ENCODE measurements around the gene SLC17A2. TPM values are rescaled to one million over a fixed set of nuclear protein-coding genes. Genes with fewer than 3 reads are reported as not detected.

The SLC17A2 gene
- total RNA-seq, 1 donor = not detected

DNA sequence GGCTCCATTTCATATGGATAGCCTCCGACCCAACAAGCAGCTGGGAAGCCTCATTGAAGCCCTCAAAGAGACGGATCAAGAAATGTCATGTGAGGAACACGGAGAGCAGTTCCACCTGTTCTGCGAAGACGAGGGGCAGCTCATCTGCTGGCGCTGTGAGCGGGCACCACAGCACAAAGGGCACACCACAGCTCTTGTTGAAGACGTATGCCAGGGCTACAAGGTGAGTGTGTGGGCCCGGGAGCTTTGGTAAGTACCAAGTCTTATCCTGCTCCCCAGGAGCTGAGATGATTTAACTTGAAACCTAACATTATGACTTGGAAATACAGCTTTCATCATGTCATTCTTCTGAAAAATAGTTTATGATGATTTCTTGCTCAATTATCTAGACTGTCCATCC is 36.2 kb upstream of the SLC17A2 start:
- H3K79me2 ChIP-seq (ENCODE audit: insufficient read depth, low read length) = peaks cover 52% of the 10 kb centered on the region
- H2AFZ ChIP-seq (ENCODE audit: low read length) = no peak overlapping the region
- H3K4me1 ChIP-seq (ENCODE audit: insufficient read depth, low read length) = peaks cover 56% of the 10 kb centered on the region
- peaks cover 6% of the 10 kb centered on the region for H4K20me1 ChIP-seq (ENCODE audit: insufficient read depth, low read length)
- H3K4me2 ChIP-seq (ENCODE audit: insufficient read depth, low read length) = no peak overlapping the region
- peaks cover 37% of the 10 kb centered on the region for H3K36me3 ChIP-seq (ENCODE audit: insufficient read depth, low read length)
- H3K9me3 ChIP-seq (ENCODE audit: low read depth, low read length) = no peaks in the 10 kb centered on the region
- H3K27me3 ChIP-seq (ENCODE audit: insufficient read depth, low read length) = no peaks in the 10 kb centered on the region
- no peak for DNase-seq (ENCODE audit: insufficient read length, low spot score, missing footprints)
- H3K4me3 ChIP-seq (ENCODE audit: insufficient read depth, low read length) = no peak overlapping the region
- H3K27ac ChIP-seq (ENCODE audit: low read depth, low read length) = no peak overlapping the region
- TF ChIP-seq, protein P1, sequence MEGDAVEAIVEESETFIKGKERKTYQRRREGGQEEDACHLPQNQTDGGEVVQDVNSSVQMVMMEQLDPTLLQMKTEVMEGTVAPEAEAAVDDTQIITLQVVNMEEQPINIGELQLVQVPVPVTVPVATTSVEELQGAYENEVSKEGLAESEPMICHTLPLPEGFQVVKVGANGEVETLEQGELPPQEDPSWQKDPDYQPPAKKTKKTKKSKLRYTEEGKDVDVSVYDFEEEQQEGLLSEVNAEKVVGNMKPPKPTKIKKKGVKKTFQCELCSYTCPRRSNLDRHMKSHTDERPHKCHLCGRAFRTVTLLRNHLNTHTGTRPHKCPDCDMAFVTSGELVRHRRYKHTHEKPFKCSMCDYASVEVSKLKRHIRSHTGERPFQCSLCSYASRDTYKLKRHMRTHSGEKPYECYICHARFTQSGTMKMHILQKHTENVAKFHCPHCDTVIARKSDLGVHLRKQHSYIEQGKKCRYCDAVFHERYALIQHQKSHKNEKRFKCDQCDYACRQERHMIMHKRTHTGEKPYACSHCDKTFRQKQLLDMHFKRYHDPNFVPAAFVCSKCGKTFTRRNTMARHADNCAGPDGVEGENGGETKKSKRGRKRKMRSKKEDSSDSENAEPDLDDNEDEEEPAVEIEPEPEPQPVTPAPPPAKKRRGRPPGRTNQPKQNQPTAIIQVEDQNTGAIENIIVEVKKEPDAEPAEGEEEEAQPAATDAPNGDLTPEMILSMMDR (IDR thresholded peaks at IDR 0.05; ENCODE audit: extremely low read depth, low read depth, low read length) = no peak

DNA sequence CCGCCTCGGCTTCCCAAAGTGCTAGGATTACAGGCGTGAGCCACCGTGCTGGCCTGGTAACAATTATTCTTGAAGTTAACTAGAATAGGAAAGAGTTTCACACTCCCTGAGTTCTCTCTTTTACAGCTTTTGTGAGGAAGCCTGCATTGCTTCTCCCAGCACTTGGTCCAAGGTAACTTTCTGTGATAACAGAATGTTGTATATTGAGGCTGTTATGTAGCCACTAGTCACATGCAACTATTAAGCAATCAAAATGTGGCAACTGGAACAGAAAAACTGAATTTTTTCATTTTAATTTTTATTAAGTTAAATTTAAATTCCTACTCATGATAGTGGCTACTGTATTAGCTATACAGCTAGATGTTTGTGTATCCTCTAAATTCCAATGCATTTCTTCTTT is 34.6 kb upstream of the SLC17A2 start:
- TF ChIP-seq, protein P1 (IDR thresholded peaks at IDR 0.05; ENCODE audit: extremely low read depth, low read depth, low read length) = no peak
- Histone ChIP-seq H3K9me3 (ENCODE audit: low read depth, low read length) (no peaks in the 10 kb centered on the region), H3K4me3 (ENCODE audit: insufficient read depth, low read length) (no peak overlapping the region), H3K4me1 (ENCODE audit: insufficient read depth, low read length) (peaks cover 42% of the 10 kb centered on the region), H3K4me2 (ENCODE audit: insufficient read depth, low read length) (no peak overlapping the region), H3K27ac (ENCODE audit: low read depth, low read length) (no peak overlapping the region), H3K79me2 (ENCODE audit: insufficient read depth, low read length) (peaks cover 52% of the 10 kb centered on the region), H3K27me3 (ENCODE audit: insufficient read depth, low read length) (no peaks in the 10 kb centered on the region), H4K20me1 (ENCODE audit: insufficient read depth, low read length) (peaks cover 6% of the 10 kb centered on the region), H3K36me3 (ENCODE audit: insufficient read depth, low read length) (peaks cover 31% of the 10 kb centered on the region), H2AFZ (ENCODE audit: low read length) (no peak overlapping the region)
- peak; percentile 39 for DNase-seq (ENCODE audit: insufficient read length, low spot score, missing footprints)

DNA sequence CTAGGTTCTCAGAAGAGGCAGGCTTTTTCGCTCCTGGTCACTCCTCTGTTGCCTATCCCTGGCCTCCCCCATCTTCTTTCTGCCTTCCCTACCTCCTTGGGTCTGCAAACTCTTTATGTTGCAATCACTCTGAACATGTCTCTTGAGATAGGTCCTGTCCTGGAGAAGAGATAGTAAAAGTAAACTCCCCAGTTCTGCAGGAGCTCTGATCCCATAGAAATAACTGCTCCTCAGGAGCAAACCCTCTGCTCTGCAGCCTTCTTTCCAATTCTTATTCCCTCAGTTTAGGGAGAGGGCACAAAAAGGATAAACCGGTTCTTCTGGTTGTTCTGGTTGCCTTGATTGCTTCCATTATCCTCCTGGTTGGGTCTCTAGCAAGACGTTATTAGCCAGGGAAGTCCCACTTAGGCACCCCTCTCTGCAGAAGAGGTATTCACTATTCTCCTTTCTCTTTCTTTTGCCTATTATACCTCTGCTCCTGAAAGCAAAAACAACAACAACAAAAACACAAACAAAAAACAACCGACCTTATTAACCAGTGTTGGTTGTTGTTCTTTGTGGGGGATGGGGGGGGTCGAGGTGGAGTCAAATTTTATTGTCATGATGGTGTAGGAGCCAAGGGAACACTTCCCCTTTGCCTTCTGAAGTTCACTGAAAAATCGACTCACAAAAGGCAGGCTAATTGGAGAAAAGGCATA is 33.1 kb upstream of the SLC17A2 start:
- peaks cover 29% of the 10 kb centered on the region for H3K4me1 ChIP-seq (ENCODE audit: insufficient read depth, low read length)
- H3K27ac ChIP-seq (ENCODE audit: low read depth, low read length) = peak overlapping the region; percentile 48
- H4K20me1 ChIP-seq (ENCODE audit: insufficient read depth, low read length) = peaks cover 6% of the 10 kb centered on the region
- no peaks in the 10 kb centered on the region for H3K27me3 ChIP-seq (ENCODE audit: insufficient read depth, low read length)
- no peak overlapping the region for H2AFZ ChIP-seq (ENCODE audit: low read length)
- TF ChIP-seq, protein P1 (IDR thresholded peaks at IDR 0.05; ENCODE audit: extremely low read depth, low read depth, low read length) = no peak
- no peaks in the 10 kb centered on the region for H3K9me3 ChIP-seq (ENCODE audit: low read depth, low read length)
- peaks cover 23% of the 10 kb centered on the region for H3K36me3 ChIP-seq (ENCODE audit: insufficient read depth, low read length)
- H3K4me2 ChIP-seq (ENCODE audit: insufficient read depth, low read length) = peak overlapping the region; percentile 97
- peaks cover 49% of the 10 kb centered on the region for H3K79me2 ChIP-seq (ENCODE audit: insufficient read depth, low read length)
- H3K4me3 ChIP-seq (ENCODE audit: insufficient read depth, low read length) = peak overlapping the region; percentile 85
- DNase-seq (ENCODE audit: insufficient read length, low spot score, missing footprints) = no peak

DNA sequence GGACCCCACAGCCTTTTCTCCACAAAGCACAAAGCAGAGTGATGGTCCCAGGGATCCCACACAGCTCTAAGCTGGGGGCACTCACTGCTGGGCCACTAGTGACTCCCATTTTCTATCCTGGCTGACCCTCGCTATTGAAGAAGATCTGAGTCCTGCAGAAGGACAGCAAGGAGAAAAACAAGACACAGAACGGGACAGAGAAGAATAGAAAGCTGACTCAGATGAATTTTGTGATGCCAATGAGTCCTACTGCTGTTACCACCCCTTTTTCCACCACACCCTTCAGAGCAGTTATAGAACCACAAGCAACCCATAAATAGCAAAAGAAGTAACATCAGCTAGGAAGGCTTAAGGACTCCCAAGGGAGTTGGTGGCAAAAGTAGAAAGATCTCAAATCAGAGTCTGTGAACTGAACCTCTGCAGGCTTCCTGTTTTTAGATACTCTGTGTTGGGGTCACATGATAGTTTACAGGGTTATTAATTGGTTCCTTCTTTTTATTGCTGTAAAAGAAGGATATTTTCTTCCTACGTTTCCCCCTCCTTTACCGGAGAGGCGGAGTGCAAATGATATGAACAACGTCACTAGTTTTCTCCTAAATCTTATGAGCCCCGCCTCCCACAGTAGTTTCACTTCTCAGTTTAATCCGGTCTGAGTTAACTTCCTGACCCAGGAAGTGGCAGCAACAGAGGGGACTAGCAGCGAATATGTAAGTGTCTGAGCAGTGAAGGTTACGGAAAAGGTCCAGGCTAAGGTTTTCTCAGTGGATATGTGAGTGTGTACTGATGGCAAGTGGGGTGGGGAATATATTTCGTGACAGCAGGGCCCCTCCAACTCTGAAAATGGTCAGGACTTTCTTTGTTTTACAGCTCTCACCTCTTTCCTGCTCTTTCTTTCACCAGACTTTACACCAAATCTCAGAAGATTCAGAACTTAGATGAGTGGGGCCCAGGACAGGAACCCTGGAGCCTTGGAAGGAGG is 31.9 kb upstream of the SLC17A2 start, which contains the start of gene TRIM38:
TRIM38 (plus strand) TSS at position 654 of the 979 bp plus-strand sequence. CDS start 3,721 bp downstream, outside the sequence.
- H3K4me3 ChIP-seq (ENCODE audit: insufficient read depth, low read length) = peak within 1 kb of the TSS; percentile 85
- H3K27ac ChIP-seq (ENCODE audit: low read depth, low read length) = peak within 1 kb of the TSS; percentile 99
- peaks cover 21% of the 10 kb centered on the region for H3K4me1 ChIP-seq (ENCODE audit: insufficient read depth, low read length)
- H3K27me3 ChIP-seq (ENCODE audit: insufficient read depth, low read length) = no peaks in the 10 kb centered on the region
- H3K36me3 ChIP-seq (ENCODE audit: insufficient read depth, low read length) = peaks cover 19% of the 10 kb centered on the region
- peak within 1 kb of the TSS; percentile 92 for H2AFZ ChIP-seq (ENCODE audit: low read length)
- peak within 1 kb of the TSS; percentile 97 for H3K4me2 ChIP-seq (ENCODE audit: insufficient read depth, low read length)
- H4K20me1 ChIP-seq (ENCODE audit: insufficient read depth, low read length) = peaks cover 6% of the 10 kb centered on the region
- no peaks in the 10 kb centered on the region for H3K9me3 ChIP-seq (ENCODE audit: low read depth, low read length)
- TF ChIP-seq, protein P1 (IDR thresholded peaks at IDR 0.05; ENCODE audit: extremely low read depth, low read depth, low read length) = no peak
- peaks cover 43% of the 10 kb centered on the region for H3K79me2 ChIP-seq (ENCODE audit: insufficient read depth, low read length)
- DNase-seq (ENCODE audit: insufficient read length, low spot score, missing footprints) = peak; percentile 72
